ENCODE measurements around the gene HOXA10.

HOXA10 gene

DNA sequence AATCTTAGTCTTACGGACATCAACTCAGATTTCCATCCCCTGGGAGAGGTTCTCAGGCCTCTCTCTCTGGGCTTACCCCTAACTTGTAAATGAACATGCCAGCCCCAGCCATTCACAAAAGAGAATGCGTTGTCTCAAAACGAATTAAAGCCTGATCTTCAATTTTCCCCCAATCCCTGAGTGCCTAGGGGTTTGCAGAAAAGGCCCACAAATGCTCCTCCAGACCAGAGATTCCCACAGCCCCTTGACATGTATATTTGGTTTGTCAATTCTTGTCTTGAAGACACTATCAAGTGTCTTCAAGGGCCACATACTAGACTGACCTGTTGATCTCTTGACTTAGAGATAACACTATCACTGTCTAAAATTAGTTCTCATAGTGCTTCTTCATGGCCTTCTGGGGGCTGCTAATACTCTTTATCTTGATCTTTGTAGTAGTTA lies 37.7 kb upstream of the HOXA10 start:
- no peaks in the 10 kb centered on the region for H3K36me3 ChIP-seq (ENCODE audit: control insufficient read depth, insufficient read depth, low read length)
- peaks cover 9% of the 10 kb centered on the region for H3K4me1 ChIP-seq (ENCODE audit: control insufficient read depth, insufficient read depth, low read length, poor library complexity, severe bottlenecking)
- H3K4me3 ChIP-seq (ENCODE audit: extremely low read depth, insufficient read depth, low read length, poor library complexity, severe bottlenecking), result no peak overlapping the region
- no peak overlapping the region for H3K27ac ChIP-seq (ENCODE audit: low read depth, low read length, severe bottlenecking)
- no peaks in the 10 kb centered on the region for H3K9me3 ChIP-seq (ENCODE audit: control insufficient read depth, low read length)
- WGBS, 2 experiments (ENCODE audit: insufficient coverage in 2 of 2), result 51 to 55% methylated on average over 3 of the region's 3 CpGs

DNA sequence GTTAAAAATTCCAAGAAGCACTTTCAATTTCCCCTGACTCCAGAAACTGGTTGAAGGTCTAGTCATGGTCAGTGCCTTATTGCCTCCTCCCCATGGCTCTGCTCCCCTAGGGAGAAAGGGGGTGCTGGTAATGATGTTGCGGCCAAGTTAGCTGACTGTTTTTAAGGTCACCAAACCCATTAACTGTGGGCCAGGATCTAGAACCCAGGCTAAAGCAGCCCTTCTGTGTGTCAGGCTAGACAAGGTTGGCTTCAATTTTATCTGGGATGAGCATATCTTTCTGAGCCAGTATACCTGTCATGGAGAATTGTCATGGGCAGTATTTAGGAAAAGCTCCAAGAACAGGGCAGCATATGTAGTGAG lies 36.9 kb upstream of the HOXA10 start:
- Histone ChIP-seq H3K4me1 (ENCODE audit: control insufficient read depth, insufficient read depth, low read length, poor library complexity, severe bottlenecking) (peaks cover 9% of the 10 kb centered on the region), H3K27ac (ENCODE audit: low read depth, low read length, severe bottlenecking) (no peak overlapping the region), H3K9me3 (ENCODE audit: control insufficient read depth, low read length) (no peaks in the 10 kb centered on the region), H3K4me3 (ENCODE audit: extremely low read depth, insufficient read depth, low read length, poor library complexity, severe bottlenecking) (no peak overlapping the region), H3K36me3 (ENCODE audit: control insufficient read depth, insufficient read depth, low read length) (no peaks in the 10 kb centered on the region)
- WGBS, 2 experiments (ENCODE audit: insufficient coverage in 2 of 2), result 80% methylated on average over 1 of the region's 1 CpG; no CpG with 5 or more reads in 1 of the 2 experiments

DNA sequence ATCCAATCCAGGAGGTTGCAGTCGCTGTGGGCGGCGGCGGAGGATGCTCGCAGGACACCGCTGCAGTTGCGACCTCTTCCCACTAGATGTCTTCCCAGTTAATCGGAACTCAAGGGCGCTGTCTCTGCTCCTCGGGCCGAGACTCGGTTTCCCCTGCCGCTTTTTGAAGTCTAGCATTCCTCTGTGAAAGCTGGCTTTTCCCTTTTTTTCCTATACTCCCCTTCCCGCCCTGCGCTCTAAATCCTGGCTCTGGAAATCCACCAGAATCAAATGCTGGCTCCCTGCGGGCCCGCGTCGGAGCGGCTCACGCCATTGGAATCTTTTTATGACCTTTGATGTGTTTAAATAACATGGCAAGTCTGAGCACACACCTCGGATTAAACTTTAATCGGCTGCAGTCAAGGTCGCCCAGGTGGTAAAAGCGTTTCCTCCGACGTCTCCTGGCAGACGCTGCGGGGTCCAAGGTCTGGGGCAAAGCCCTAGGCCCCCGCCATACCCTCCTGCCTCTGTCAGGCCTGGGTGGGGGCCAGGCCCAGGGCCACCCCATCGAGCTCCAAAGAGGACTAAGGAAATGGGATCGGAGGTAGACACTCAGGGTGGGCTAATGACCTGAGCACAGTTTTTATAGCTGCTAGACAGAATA lies 36.4 kb upstream of the HOXA10 start:
- H3K36me3 ChIP-seq (ENCODE audit: control insufficient read depth, insufficient read depth, low read length), result no peaks in the 10 kb centered on the region
- peaks cover 9% of the 10 kb centered on the region for H3K4me1 ChIP-seq (ENCODE audit: control insufficient read depth, insufficient read depth, low read length, poor library complexity, severe bottlenecking)
- H3K4me3 ChIP-seq (ENCODE audit: extremely low read depth, insufficient read depth, low read length, poor library complexity, severe bottlenecking), result no peak overlapping the region
- no peak overlapping the region for H3K27ac ChIP-seq (ENCODE audit: low read depth, low read length, severe bottlenecking)
- 18 to 23% methylated on average over 26 of the region's 32 CpGs for WGBS, 2 experiments (ENCODE audit: insufficient coverage in 2 of 2)
- no peaks in the 10 kb centered on the region for H3K9me3 ChIP-seq (ENCODE audit: control insufficient read depth, low read length)

DNA sequence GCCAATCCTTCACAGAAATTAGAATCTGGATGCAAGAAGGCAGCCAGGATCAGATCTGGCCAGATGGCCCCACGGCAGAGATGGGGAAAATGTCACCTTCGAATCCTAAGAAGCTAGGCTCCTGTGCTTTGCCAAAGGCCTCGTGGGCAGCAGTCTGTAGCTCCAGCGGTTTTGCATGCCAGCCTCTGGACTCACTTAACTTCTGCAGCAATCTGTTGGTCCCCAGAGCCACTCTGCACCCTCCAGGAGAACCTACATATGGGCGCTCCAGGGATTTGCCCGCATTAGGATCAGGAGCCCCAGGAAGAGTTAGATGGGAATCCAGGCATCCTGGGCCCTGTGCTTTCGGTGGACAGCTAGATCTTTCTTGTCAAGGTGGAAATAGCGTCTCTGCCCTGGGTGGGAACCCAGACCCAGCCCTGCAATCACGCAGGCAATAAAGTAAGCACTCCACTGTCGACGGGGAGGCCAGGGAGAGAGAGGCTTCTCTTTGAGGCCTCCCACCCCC lies 35.9 kb upstream of the HOXA10 start:
- 58 to 66% methylated on average over 9 to 11 of the region's 11 CpGs for WGBS, 2 experiments (ENCODE audit: insufficient coverage in 2 of 2)

DNA sequence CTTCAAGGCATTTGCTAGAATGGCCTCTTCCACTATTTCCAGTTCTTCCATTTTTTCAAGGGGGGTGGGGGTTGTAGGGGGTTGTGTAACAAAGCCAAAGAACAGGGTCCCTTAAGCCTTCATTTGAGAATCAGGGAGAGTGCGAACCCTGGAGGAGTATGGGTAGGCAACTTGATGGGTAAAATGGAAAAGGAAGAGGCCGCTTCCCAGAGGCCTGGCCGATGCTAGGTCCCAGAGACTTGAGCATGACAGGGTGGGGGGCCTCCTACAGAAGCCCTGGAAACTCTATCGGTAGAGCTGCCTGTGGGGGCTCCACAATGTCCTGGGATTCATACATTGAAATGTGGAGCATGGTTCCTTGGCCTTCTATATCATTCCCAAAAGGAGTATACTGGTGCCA lies 34.9 kb upstream of the HOXA10 start:
- H3K36me3 ChIP-seq (ENCODE audit: control insufficient read depth, insufficient read depth, low read length), result no peaks in the 10 kb centered on the region
- WGBS, 2 experiments (ENCODE audit: insufficient coverage in 2 of 2), result 65 to 70% methylated on average over 4 of the region's 4 CpGs

More for the DNA sequence above, 35.9 kb upstream of the HOXA10 start:
- Histone ChIP-seq H3K4me3 (ENCODE audit: extremely low read depth, insufficient read depth, low read length, poor library complexity, severe bottlenecking) (no peak overlapping the region), H3K36me3 (ENCODE audit: control insufficient read depth, insufficient read depth, low read length) (no peaks in the 10 kb centered on the region), H3K4me1 (ENCODE audit: control insufficient read depth, insufficient read depth, low read length, poor library complexity, severe bottlenecking) (peaks cover 9% of the 10 kb centered on the region), H3K27ac (ENCODE audit: low read depth, low read length, severe bottlenecking) (no peak overlapping the region), H3K9me3 (ENCODE audit: control insufficient read depth, low read length) (no peaks in the 10 kb centered on the region)

DNA sequence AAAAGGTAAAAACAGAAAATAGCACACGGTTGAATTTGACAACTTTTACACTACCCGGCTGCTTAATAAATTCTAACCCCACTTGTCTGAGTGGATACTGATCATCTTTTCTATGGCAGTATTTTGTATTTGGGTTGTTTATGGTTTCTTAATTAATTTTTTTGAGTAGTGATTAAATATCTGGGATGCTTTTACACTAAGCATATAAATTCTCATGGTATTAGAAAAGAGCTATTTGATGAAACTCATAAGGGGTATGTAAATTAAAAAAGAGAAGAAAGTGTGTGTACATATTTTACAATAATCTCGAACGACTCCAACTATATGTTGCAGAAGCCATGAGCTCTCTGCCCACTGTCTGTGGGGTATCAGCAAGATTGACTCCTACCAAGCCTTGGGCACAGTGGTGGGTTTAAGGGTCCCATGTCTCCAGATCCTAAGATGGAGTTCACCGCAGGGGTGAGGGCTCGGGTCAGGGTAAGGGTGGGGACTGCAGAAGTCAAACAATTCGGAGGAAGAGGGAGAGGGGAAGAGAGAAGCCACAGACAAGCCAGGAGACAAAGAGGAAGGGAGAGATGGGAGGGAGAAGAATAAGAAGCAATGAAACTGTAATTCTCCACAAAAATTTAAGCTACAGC lies 33.3 kb upstream of the HOXA10 start:
- no peaks in the 10 kb centered on the region for H3K4me1 ChIP-seq (ENCODE audit: control insufficient read depth, insufficient read depth, low read length, poor library complexity, severe bottlenecking)
- H3K36me3 ChIP-seq (ENCODE audit: control insufficient read depth, insufficient read depth, low read length), result no peaks in the 10 kb centered on the region
- H3K9me3 ChIP-seq (ENCODE audit: control insufficient read depth, low read length), result no peaks in the 10 kb centered on the region
- H3K4me3 ChIP-seq (ENCODE audit: extremely low read depth, insufficient read depth, low read length, poor library complexity, severe bottlenecking), result no peak overlapping the region
- H3K27ac ChIP-seq (ENCODE audit: low read depth, low read length, severe bottlenecking), result no peak overlapping the region
- WGBS, 2 experiments (ENCODE audit: insufficient coverage in 2 of 2), result 12 to 13% methylated on average over 3 of the region's 7 CpGs

More for the DNA sequence above, 34.9 kb upstream of the HOXA10 start:
- Histone ChIP-seq H3K27ac (ENCODE audit: low read depth, low read length, severe bottlenecking) (no peak overlapping the region), H3K9me3 (ENCODE audit: control insufficient read depth, low read length) (no peaks in the 10 kb centered on the region), H3K4me1 (ENCODE audit: control insufficient read depth, insufficient read depth, low read length, poor library complexity, severe bottlenecking) (peaks cover 4% of the 10 kb centered on the region), H3K4me3 (ENCODE audit: extremely low read depth, insufficient read depth, low read length, poor library complexity, severe bottlenecking) (no peak overlapping the region)

DNA sequence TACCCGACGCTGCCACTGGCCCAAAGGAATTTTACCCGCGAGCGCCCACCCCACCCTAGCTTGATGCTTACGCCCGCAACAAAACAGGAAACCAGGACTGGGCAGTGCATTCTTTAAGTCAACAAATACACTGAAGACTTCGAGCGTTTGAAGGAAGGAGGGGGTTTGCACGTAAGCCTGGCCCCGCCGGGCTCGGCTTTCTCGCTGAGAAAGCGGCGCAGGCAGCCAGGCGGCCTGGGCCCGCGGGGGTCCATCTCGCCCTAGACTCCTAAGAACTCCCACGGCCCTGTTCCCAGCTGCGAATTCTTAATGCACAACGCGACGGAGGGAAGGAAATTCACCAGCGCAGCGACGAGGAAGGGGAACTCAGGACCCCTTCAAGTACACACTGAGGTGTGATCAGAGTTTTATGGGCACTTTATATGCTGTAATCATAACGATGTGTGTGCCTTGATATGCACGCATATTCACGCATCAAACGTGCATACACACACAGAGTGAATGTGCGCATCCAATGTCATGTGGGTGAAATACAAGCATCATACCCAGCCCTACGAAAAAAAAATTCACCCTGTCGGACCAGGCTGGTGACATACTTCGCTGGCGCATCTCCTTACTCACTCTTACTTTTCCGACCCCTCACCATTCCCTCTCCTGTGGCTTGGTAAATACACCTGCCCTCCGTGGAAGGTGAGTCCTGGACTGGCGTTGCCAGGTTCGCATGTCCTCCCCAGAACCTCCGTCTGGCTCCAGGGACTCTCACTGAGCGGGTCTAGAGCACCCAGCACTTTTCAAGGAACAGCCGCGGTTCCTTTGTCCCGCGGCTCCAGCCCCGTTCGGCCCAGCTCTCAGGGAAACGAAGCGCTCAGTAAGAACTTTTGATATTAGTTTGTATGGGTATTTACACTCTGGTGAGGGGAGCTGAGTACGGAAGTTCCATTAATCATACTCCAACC lies 31.5 kb upstream of the HOXA10 start:
- H3K4me1 ChIP-seq (ENCODE audit: control insufficient read depth, insufficient read depth, low read length, poor library complexity, severe bottlenecking), result no peaks in the 10 kb centered on the region
- no peaks in the 10 kb centered on the region for H3K9me3 ChIP-seq (ENCODE audit: control insufficient read depth, low read length)
- no peak overlapping the region for H3K4me3 ChIP-seq (ENCODE audit: extremely low read depth, insufficient read depth, low read length, poor library complexity, severe bottlenecking)
- H3K27ac ChIP-seq (ENCODE audit: low read depth, low read length, severe bottlenecking), result no peak overlapping the region
- WGBS, 2 experiments (ENCODE audit: insufficient coverage in 2 of 2), result 1% methylated on average over 35 to 38 of the region's 52 CpGs
- H3K36me3 ChIP-seq (ENCODE audit: control insufficient read depth, insufficient read depth, low read length), result no peaks in the 10 kb centered on the region

DNA sequence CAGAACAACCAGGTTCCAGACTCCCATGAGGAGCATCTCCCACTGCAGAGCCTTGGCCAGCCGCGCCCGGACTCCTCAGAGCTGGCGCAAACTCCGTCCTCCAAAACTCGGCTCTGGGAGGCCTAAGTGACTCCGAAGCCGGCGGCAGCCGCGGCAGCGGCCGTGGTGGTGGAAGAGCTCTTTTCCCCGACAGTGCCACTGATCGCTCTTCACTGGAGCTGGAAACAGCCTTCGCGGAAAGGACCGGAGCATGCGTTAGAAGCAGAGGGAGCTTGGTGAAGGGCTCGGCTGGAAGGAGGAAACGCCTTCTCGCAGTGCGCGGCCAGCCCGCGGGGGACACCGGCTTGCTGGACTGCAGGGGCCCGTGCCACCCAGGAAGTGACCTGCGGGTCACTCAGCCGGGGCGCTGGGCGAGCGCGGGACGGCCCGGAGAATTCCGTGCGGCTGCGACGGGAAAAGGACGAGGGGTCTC lies 30.8 kb upstream of the HOXA10 start:
- no peaks in the 10 kb centered on the region for H3K9me3 ChIP-seq (ENCODE audit: control insufficient read depth, low read length)
- WGBS, 2 experiments (ENCODE audit: insufficient coverage in 2 of 2), result 1% methylated on average over 33 to 37 of the region's 41 CpGs
- no peaks in the 10 kb centered on the region for H3K36me3 ChIP-seq (ENCODE audit: control insufficient read depth, insufficient read depth, low read length)
- H3K27ac ChIP-seq (ENCODE audit: low read depth, low read length, severe bottlenecking), result no peak overlapping the region
- no peak overlapping the region for H3K4me3 ChIP-seq (ENCODE audit: extremely low read depth, insufficient read depth, low read length, poor library complexity, severe bottlenecking)
- H3K4me1 ChIP-seq (ENCODE audit: control insufficient read depth, insufficient read depth, low read length, poor library complexity, severe bottlenecking), result no peaks in the 10 kb centered on the region

DNA sequence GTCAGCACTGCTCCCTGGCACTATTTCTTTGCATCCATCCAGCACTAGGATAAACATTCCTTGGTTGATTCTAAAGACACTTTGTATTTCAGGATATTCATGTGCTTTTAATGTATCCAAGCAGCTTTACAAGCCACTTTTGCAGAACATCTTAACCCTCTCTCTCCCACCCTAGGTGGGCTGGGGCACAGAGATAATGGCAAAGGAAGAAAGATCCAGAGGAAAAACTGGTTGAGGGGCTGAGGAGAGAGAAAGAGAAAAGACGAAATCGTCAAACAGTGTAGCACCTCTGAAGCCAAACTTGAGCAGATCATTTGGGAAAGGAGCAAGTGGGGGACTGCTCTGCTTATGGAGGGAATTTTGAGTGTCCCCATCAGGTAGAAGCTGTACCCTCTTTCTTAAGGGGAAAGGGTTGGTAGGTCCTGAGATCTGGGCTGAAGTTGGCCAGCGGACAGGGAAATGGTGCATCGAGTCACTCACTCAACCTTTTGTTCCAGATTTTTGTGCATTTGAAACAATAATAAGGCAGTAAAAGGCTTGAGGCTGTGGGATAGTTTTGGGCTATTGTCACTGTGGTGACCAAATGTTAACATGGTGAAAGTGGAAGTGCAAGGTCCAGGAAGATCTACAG lies 30.0 kb upstream of the HOXA10 start:
- H3K27ac ChIP-seq (ENCODE audit: low read depth, low read length, severe bottlenecking), result no peak overlapping the region
- 3 to 9% methylated on average over 2 to 4 of the region's 4 CpGs for WGBS, 2 experiments (ENCODE audit: insufficient coverage in 2 of 2)

DNA sequence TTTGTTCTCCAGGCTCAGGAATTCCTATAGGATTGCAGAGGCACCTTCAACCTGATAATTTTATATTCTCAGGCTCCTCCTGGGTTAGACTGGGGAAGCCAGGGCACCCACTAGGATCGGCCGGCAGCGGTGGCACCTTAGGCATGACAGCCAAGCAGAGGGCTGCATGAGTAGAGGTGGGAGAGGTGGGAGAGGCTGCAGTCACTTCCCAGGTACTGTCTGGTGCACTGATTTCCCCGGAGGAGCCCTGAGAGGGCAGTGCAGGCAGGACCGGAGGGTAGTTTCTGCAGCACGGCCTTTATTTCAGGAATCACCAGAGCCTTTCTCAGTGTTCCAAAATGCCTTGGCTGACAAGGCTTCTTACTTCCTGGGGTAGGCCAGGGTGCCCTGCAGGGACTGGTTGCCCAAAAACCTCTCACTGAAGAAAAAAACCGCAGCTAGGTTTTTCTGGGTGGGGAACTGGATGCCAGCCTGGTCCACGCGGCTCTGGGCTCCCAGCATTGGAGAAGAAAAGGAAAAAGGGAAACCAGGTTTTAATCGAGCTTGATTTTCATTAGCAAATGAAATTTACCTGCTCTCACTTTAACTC lies 29.3 kb upstream of the HOXA10 start:
- no peak overlapping the region for H3K4me3 ChIP-seq (ENCODE audit: extremely low read depth, insufficient read depth, low read length, poor library complexity, severe bottlenecking)
- H3K36me3 ChIP-seq (ENCODE audit: control insufficient read depth, insufficient read depth, low read length), result no peaks in the 10 kb centered on the region
- no peaks in the 10 kb centered on the region for H3K9me3 ChIP-seq (ENCODE audit: control insufficient read depth, low read length)
- 7 to 22% methylated on average over 7 of the region's 10 CpGs for WGBS, 2 experiments (ENCODE audit: insufficient coverage in 2 of 2)
- no peak overlapping the region for H3K27ac ChIP-seq (ENCODE audit: low read depth, low read length, severe bottlenecking)
- no peaks in the 10 kb centered on the region for H3K4me1 ChIP-seq (ENCODE audit: control insufficient read depth, insufficient read depth, low read length, poor library complexity, severe bottlenecking)

More for the DNA sequence above, 30.0 kb upstream of the HOXA10 start:
- no peaks in the 10 kb centered on the region for H3K4me1 ChIP-seq (ENCODE audit: control insufficient read depth, insufficient read depth, low read length, poor library complexity, severe bottlenecking)
- no peaks in the 10 kb centered on the region for H3K9me3 ChIP-seq (ENCODE audit: control insufficient read depth, low read length)
- H3K4me3 ChIP-seq (ENCODE audit: extremely low read depth, insufficient read depth, low read length, poor library complexity, severe bottlenecking), result no peak overlapping the region
- H3K36me3 ChIP-seq (ENCODE audit: control insufficient read depth, insufficient read depth, low read length), result no peaks in the 10 kb centered on the region
